Muscle of back (tissue), 11 donors: ENCODE results near the gene ARHGEF9. TPM values are rescaled to one million over a fixed set of nuclear protein-coding genes. Genes with fewer than 3 reads are reported as not detected.
"Not testable (repeated sequence)": the region's sequence is repeated elsewhere in the genome, so short reads cannot be mapped to it uniquely, and the experiment has no call there.

ENCODE experiments used
- DNase-seq, 3 donors: peaks; one replicate each; pipeline versions ENCODE4 v3.0.0 to v3.0.0-alpha.2; 2013
- polyA plus RNA-seq, 10 donors: library from polyadenylated mRNA; unstranded; fragments of 120-200 nt; gene quantifications; one replicate each; pipeline ENCODE4 v1.2.1, GENCODE V29; 2013; ENCODE audit not compliant: insufficient read length in 10 of 10

ARHGEF9 gene
- polyA plus RNA-seq, 10 donors = 20.2 to 27.5 (median 24.1) TPM

GRCh38 chrX:63664083-63664482 is 120.9 kb downstream of the ARHGEF9 start:
- DNase-seq = no peak

GRCh38 chrX:63661676-63662075 is 123.3 kb downstream of the ARHGEF9 start:
- DNase-seq = no peak

GRCh38 chrX:63658920-63659319 is 126.1 kb downstream of the ARHGEF9 start:
- no peak for DNase-seq

GRCh38 chrX:63657821-63658220 is 127.2 kb downstream of the ARHGEF9 start:
- DNase-seq = peak; percentile 6 to 79 (median 26)

- peak; percentile 3 to 59 (median 24) for DNase-seq
Observed at GRCh38 chrX:63656871-63657580, 128.0 kb downstream of the ARHGEF9 start.

GRCh38 chrX:63652086-63652765 is 132.8 kb downstream of the ARHGEF9 start:
- DNase-seq = peak; percentile 30 to 66 (median 49)

- not testable (repeated sequence) for DNase-seq
Observed at GRCh38 chrX:63645748-63646147, 139.3 kb downstream of the ARHGEF9 start.

- DNase-seq = no peak
Observed at GRCh38 chrX:63635750-63636149, 149.3 kb downstream of the ARHGEF9 start.

GRCh38 chrX:63613531-63614028 is 171.4 kb downstream of the ARHGEF9 start:
- no peak for DNase-seq

- no peak for DNase-seq
Observed at GRCh38 chrX:63585936-63586335, 199.1 kb downstream of the ARHGEF9 start.
